ENCODE results near the gene INSYN2B. TPM values are rescaled to one million over a fixed set of nuclear protein-coding genes. Genes with fewer than 3 reads are reported as not detected.
A peak's percentile ranks its signal among the peaks of the same experiment; 100 is the strongest.

The INSYN2B gene
- total RNA-seq: 0.26 TPM
- 0.05 TPM for polyA plus RNA-seq

- 10% methylated on average over 11 of the region's 11 CpGs for WGBS
- Histone ChIP-seq H3K27ac (ENCODE audit: low read depth) (no peak within 1 kb of the TSS), H3K4me3 (ENCODE audit: low read depth, low read length) (no peak within 1 kb of the TSS), H3K36me3 (ENCODE audit: insufficient read depth) (no peaks in the 10 kb centered on the region), H3K4me1 (ENCODE audit: insufficient read depth) (peaks cover 2% of the 10 kb centered on the region)
- DNase-seq (ENCODE audit: extremely low spot score): peak; percentile 80
Measured at GRCh38 chr5:169980418-169981053, at the start of gene INSYN2B. Gene INSYN2B, minus strand, starts transcription at chr5:169980495. Its CDS starts 96,597 bp downstream, at chr5:169883898.

GRCh38 chr5:170028124-170028523, 47.8 kb upstream of the INSYN2B start:
- WGBS: 56% methylated on average over 2 of the region's 2 CpGs
- no peaks in the 10 kb centered on the region for H3K36me3 ChIP-seq (ENCODE audit: insufficient read depth)
- no peak overlapping the region for H3K27ac ChIP-seq (ENCODE audit: low read depth)
- no peak for DNase-seq (ENCODE audit: extremely low spot score)
- H3K4me1 ChIP-seq (ENCODE audit: insufficient read depth): no peaks in the 10 kb centered on the region
- H3K4me3 ChIP-seq (ENCODE audit: low read depth, low read length): no peak overlapping the region

GRCh38 chr5:170025853-170026252, 45.6 kb upstream of the INSYN2B start:
- no peaks in the 10 kb centered on the region for H3K4me1 ChIP-seq (ENCODE audit: insufficient read depth)
- no peak overlapping the region for H3K27ac ChIP-seq (ENCODE audit: low read depth)
- H3K4me3 ChIP-seq (ENCODE audit: low read depth, low read length): no peak overlapping the region
- DNase-seq (ENCODE audit: extremely low spot score): no peak
- H3K36me3 ChIP-seq (ENCODE audit: insufficient read depth): no peaks in the 10 kb centered on the region
- WGBS: 86% methylated on average over 8 of the region's 8 CpGs

- Histone ChIP-seq H3K4me3 (ENCODE audit: low read depth, low read length) (no peak overlapping the region), H3K4me1 (ENCODE audit: insufficient read depth) (no peaks in the 10 kb centered on the region), H3K27ac (ENCODE audit: low read depth) (no peak overlapping the region), H3K36me3 (ENCODE audit: insufficient read depth) (no peaks in the 10 kb centered on the region)
- no peak for DNase-seq (ENCODE audit: extremely low spot score)
- 65% methylated on average over 8 of the region's 8 CpGs for WGBS
Measured at GRCh38 chr5:170021506-170021905, 41.2 kb upstream of the INSYN2B start.

GRCh38 chr5:170020423-170020822, 40.1 kb upstream of the INSYN2B start:
- Histone ChIP-seq H3K27ac (ENCODE audit: low read depth) (no peak overlapping the region), H3K4me3 (ENCODE audit: low read depth, low read length) (no peak overlapping the region), H3K4me1 (ENCODE audit: insufficient read depth) (no peaks in the 10 kb centered on the region), H3K36me3 (ENCODE audit: insufficient read depth) (no peaks in the 10 kb centered on the region)
- no peak for DNase-seq (ENCODE audit: extremely low spot score)
- WGBS: 73% methylated on average over 3 of the region's 3 CpGs

GRCh38 chr5:170012622-170013021, 32.3 kb upstream of the INSYN2B start:
- no peak overlapping the region for H3K27ac ChIP-seq (ENCODE audit: low read depth)
- DNase-seq (ENCODE audit: extremely low spot score): no peak
- H3K4me1 ChIP-seq (ENCODE audit: insufficient read depth): no peaks in the 10 kb centered on the region
- WGBS: 58% methylated on average over 11 of the region's 11 CpGs
- no peaks in the 10 kb centered on the region for H3K36me3 ChIP-seq (ENCODE audit: insufficient read depth)
- no peak overlapping the region for H3K4me3 ChIP-seq (ENCODE audit: low read depth, low read length)

- WGBS: 76% methylated on average over 2 of the region's 2 CpGs
- H3K4me3 ChIP-seq (ENCODE audit: low read depth, low read length): no peak overlapping the region
- no peaks in the 10 kb centered on the region for H3K36me3 ChIP-seq (ENCODE audit: insufficient read depth)
- H3K4me1 ChIP-seq (ENCODE audit: insufficient read depth): no peaks in the 10 kb centered on the region
- H3K27ac ChIP-seq (ENCODE audit: low read depth): no peak overlapping the region
- no peak for DNase-seq (ENCODE audit: extremely low spot score)
Measured at GRCh38 chr5:170011751-170012150, 31.5 kb upstream of the INSYN2B start.

GRCh38 chr5:170010595-170010994, 30.3 kb upstream of the INSYN2B start:
- no peak for DNase-seq (ENCODE audit: extremely low spot score)
- Histone ChIP-seq H3K27ac (ENCODE audit: low read depth) (no peak overlapping the region), H3K36me3 (ENCODE audit: insufficient read depth) (no peaks in the 10 kb centered on the region), H3K4me1 (ENCODE audit: insufficient read depth) (no peaks in the 10 kb centered on the region), H3K4me3 (ENCODE audit: low read depth, low read length) (no peak overlapping the region)
- 57% methylated on average over 4 of the region's 4 CpGs for WGBS

GRCh38 chr5:170008376-170008775, 28.1 kb upstream of the INSYN2B start:
- WGBS: 68% methylated on average over 6 of the region's 6 CpGs
- H3K4me3 ChIP-seq (ENCODE audit: low read depth, low read length): no peak overlapping the region

GRCh38 chr5:170006021-170006420, 25.7 kb upstream of the INSYN2B start:
- DNase-seq (ENCODE audit: extremely low spot score): no peak
- Histone ChIP-seq H3K27ac (ENCODE audit: low read depth) (no peak overlapping the region), H3K36me3 (ENCODE audit: insufficient read depth) (no peaks in the 10 kb centered on the region), H3K4me1 (ENCODE audit: insufficient read depth) (no peaks in the 10 kb centered on the region), H3K4me3 (ENCODE audit: low read depth, low read length) (no peak overlapping the region)
- WGBS: 65% methylated on average over 6 of the region's 6 CpGs

More at GRCh38 chr5:170008376-170008775, 28.1 kb upstream of the INSYN2B start:
- no peak for DNase-seq (ENCODE audit: extremely low spot score)
- Histone ChIP-seq H3K36me3 (ENCODE audit: insufficient read depth) (no peaks in the 10 kb centered on the region), H3K27ac (ENCODE audit: low read depth) (no peak overlapping the region), H3K4me1 (ENCODE audit: insufficient read depth) (no peaks in the 10 kb centered on the region)

- DNase-seq (ENCODE audit: extremely low spot score): no peak
- H3K4me3 ChIP-seq (ENCODE audit: low read depth, low read length): no peak overlapping the region
- no peaks in the 10 kb centered on the region for H3K36me3 ChIP-seq (ENCODE audit: insufficient read depth)
- 94% methylated on average over 2 of the region's 2 CpGs for WGBS
- no peak overlapping the region for H3K27ac ChIP-seq (ENCODE audit: low read depth)
- H3K4me1 ChIP-seq (ENCODE audit: insufficient read depth): no peaks in the 10 kb centered on the region
Measured at GRCh38 chr5:170000155-170000554, 19.9 kb upstream of the INSYN2B start.

GRCh38 chr5:169999621-170000020, 19.3 kb upstream of the INSYN2B start:
- 92% methylated on average over 3 of the region's 3 CpGs for WGBS
- Histone ChIP-seq H3K4me3 (ENCODE audit: low read depth, low read length) (no peak overlapping the region), H3K27ac (ENCODE audit: low read depth) (no peak overlapping the region), H3K4me1 (ENCODE audit: insufficient read depth) (no peaks in the 10 kb centered on the region), H3K36me3 (ENCODE audit: insufficient read depth) (no peaks in the 10 kb centered on the region)
- no peak for DNase-seq (ENCODE audit: extremely low spot score)

- DNase-seq (ENCODE audit: extremely low spot score): no peak
- WGBS: 91% methylated on average over 3 of the region's 3 CpGs
- H3K36me3 ChIP-seq (ENCODE audit: insufficient read depth): no peaks in the 10 kb centered on the region
- no peak overlapping the region for H3K27ac ChIP-seq (ENCODE audit: low read depth)
- H3K4me3 ChIP-seq (ENCODE audit: low read depth, low read length): no peak overlapping the region
- no peaks in the 10 kb centered on the region for H3K4me1 ChIP-seq (ENCODE audit: insufficient read depth)
Measured at GRCh38 chr5:169997798-169998197, 17.5 kb upstream of the INSYN2B start.

GRCh38 chr5:169993485-169993790, 13.1 kb upstream of the INSYN2B start:
- no peaks in the 10 kb centered on the region for H3K36me3 ChIP-seq (ENCODE audit: insufficient read depth)
- DNase-seq (ENCODE audit: extremely low spot score): no peak
- no peak overlapping the region for H3K4me3 ChIP-seq (ENCODE audit: low read depth, low read length)
- 30% methylated on average over 2 of the region's 2 CpGs for WGBS
- no peaks in the 10 kb centered on the region for H3K4me1 ChIP-seq (ENCODE audit: insufficient read depth)
- H3K27ac ChIP-seq (ENCODE audit: low read depth): no peak overlapping the region

All from urinary bladder (tissue), 4 donors.